Heart right ventricle (tissue), 16 donors: Measurements from ENCODE around the gene OLIG1. TPM values are rescaled to one million over a fixed set of nuclear protein-coding genes. Genes with fewer than 3 reads are reported as not detected.

ENCODE experiments used
- ATAC-seq, 8 donors: fragments of 200-7000 bp; cut with Tn5 transposase; one replicate each; pipeline ENCODE4 v1.9.1; 2020; ENCODE audit warnings: mild to moderate bottlenecking in 8 of 8, moderate library complexity in 8 of 8, moderate number of reproducible peaks in 1 of 8
- DNase-seq, 2 donors: peaks; one replicate each; pipeline ENCODE4 v3.0.0-alpha.2; 2020
- H3K27ac ChIP-seq, 10 donors: fragments of 200-600 bp; sonication (generic) in 2 of 10; one replicate each; pipeline versions ENCODE4 v1.5.0 to v1.8.0; 2020 to 2022; ENCODE audit warnings: mild to moderate bottlenecking in 3 of 10
- H3K27me3 ChIP-seq, 7 donors: fragments of 200-600 bp; one replicate each; pipeline ENCODE4 v1.8.0; 2021 to 2022; ENCODE audit warnings: mild to moderate bottlenecking in 2 of 7
- H3K36me3 ChIP-seq, 9 donors: fragments of 200-600 bp; sonication (generic) in 1 of 9; one replicate each; pipeline versions ENCODE4 v1.5.0 to v1.8.0; 2020 to 2022; ENCODE audit warnings: mild to moderate bottlenecking in 2 of 9
- H3K4me1 ChIP-seq, 9 donors: fragments of 200-600 bp; sonication (generic) in 1 of 9; one replicate each; pipeline versions ENCODE4 v1.5.0 to v1.8.0; 2020 to 2022; ENCODE audit warnings: mild to moderate bottlenecking in 4 of 9
- H3K4me3 ChIP-seq, 10 donors: fragments of 200-600 bp; sonication (generic) in 2 of 10; one replicate each; pipeline versions ENCODE4 v1.5.0 to v1.8.0; 2020 to 2022; ENCODE audit warnings: mild to moderate bottlenecking in 7 of 10, moderate library complexity in 2 of 10
- H3K9me3 ChIP-seq, 11 donors: fragments of 200-600 bp in 10 of 11; sonication (generic) in 2 of 11; one replicate each; pipeline versions ENCODE4 v1.5.0 to v1.8.0; 2013 to 2022; ENCODE audit warnings: mild to moderate bottlenecking in 2 of 11, control low read depth in 1 of 11, moderate library complexity in 1 of 11
- WGBS, 2 donors: extraction: QIAGEN DNeasy Blood & Tissue Kit; methylation state at CpG; one replicate each; pipeline ENCODE4 v1.1.7; 2013; ENCODE audit warnings: inconsistent platforms in 1 of 2; 5-methylcytosine and 5-hydroxymethylcytosine counted together
- intact Hi-C, 10 donors: fragments of 100-400 bp; cut with DNase I; formaldehyde crosslinking; loops; one replicate each; pipeline versions ENCODE4 v1.11.1 to v1.14.2; 2022
- polyA plus RNA-seq, 2 donors: library from polyadenylated mRNA; stranded (reverse); fragments of 200-250 nt; gene quantifications; one replicate each; pipeline ENCODE4 v1.2.3, GENCODE V29; 2013
- total RNA-seq, 10 donors: library from RNA; stranded (reverse); fragmentation: NEBNext Ultra II Directional in 3 of 10; extraction: Animal tissue kit (Norgen Biotek cat#: 25700) in 3 of 10; gene quantifications; one replicate each; pipeline versions ENCODE4 v1.2.1 to v1.2.4, GENCODE V29; 2021 to 2023
- TF ChIP-seq, protein P1 (sequence below), 9 donors: fragments of 200-600 bp; sonication (generic) in 2 of 9; IDR thresholded peaks; one replicate each; pipeline versions ENCODE4 v1.5.0 to v1.8.0; 2021 to 2022; ENCODE audit warnings: antibody characterized with exemption in 9 of 9, mild to moderate bottlenecking in 5 of 9, moderate library complexity in 1 of 9
- donor health status: Arrhythmogenic right ventricular cardiomyopathy.
- donor health status: ischemic (EF 13 %, LVEDD 7.1; RV severe dilation, severe dysfunction).
- donor health status: healthy with polysubstance abuse.
- donor health status: DM: no; HTN: yes; CAD: no.
- donor health status: DM: no; HTN: no; CAD: no.
- donor health status: ischemic (EF 25% LVEDD 6.9; RV normal size, moderate dysfunction).
- donor health status: ischemic (EF 25% LVEDD 5.7; RV mildly dilated, moderate dysfunction).
- donor health status: healthy.
- donor health status: DM: yes; HTN: yes; CAD: no.
- donor health status: Ischemic cardiomyopathy.
- donor health status: ischemic (EF 35%, LVEDD 5.7; RV mildly dilated, moderate dysfunction).
- donor health status: nonischemic (EF 11% LVEDD 7.7; RV severe dilation, severe dysfunction).
- donor health status: DM: yes; HTN: yes; CAD: no.
- donor health status: PGD.
- donor health status: ischemic (EF 29% LVEDD 5.4; RV normal size, mild dysfunction).
- donor health status: nonischemic (EF 23%, LVEDD 6.1; RV moderate dilation, normal function).

The OLIG1 gene
- total and polyA plus RNA-seq, 12 donors: 0.09 to 0.49 (median 0.12) TPM; not detected in 8

DNA sequence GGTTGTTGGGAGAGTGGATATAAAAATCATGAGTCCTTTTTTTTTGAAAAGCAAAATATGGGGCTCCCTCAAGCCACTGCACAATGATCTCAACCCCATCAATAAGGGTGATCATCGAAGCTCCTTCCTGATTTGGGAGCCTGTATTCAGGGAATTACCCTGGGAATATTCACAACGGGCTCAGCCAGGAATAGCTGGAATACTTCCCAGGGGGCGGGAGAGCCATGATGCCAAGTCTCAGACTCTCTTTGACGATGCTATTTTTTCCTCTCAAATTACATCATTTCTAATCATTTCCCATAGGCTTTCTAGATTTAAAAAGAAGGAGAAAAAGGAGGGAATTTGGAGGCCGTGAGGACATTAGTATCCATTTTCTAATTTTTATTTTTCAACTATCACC, 18.4 kb downstream of the OLIG1 start:
- TF ChIP-seq, protein P1, sequence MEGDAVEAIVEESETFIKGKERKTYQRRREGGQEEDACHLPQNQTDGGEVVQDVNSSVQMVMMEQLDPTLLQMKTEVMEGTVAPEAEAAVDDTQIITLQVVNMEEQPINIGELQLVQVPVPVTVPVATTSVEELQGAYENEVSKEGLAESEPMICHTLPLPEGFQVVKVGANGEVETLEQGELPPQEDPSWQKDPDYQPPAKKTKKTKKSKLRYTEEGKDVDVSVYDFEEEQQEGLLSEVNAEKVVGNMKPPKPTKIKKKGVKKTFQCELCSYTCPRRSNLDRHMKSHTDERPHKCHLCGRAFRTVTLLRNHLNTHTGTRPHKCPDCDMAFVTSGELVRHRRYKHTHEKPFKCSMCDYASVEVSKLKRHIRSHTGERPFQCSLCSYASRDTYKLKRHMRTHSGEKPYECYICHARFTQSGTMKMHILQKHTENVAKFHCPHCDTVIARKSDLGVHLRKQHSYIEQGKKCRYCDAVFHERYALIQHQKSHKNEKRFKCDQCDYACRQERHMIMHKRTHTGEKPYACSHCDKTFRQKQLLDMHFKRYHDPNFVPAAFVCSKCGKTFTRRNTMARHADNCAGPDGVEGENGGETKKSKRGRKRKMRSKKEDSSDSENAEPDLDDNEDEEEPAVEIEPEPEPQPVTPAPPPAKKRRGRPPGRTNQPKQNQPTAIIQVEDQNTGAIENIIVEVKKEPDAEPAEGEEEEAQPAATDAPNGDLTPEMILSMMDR (IDR thresholded peaks at IDR 0.05): no peak
- no peak for DNase-seq
- peaks cover 0 to 61% (median 21%) of the 10 kb centered on the region in 7 donors for H3K27me3 ChIP-seq
- no peaks in the 10 kb centered on the region for H3K36me3 ChIP-seq
- no peak overlapping the region for H3K27ac ChIP-seq
- H3K4me3 ChIP-seq: no peak overlapping the region
- ATAC-seq: no peak
- intact Hi-C loops: no loop called here
- H3K4me1 ChIP-seq: peaks cover 0 to 11% (median 0%) of the 10 kb centered on the region in 9 donors
- H3K9me3 ChIP-seq: no peaks in the 10 kb centered on the region
- 39 to 46% methylated on average over 5 of the region's 5 CpGs for WGBS, 2 donors

- TF ChIP-seq, protein P1 (IDR thresholded peaks at IDR 0.05): no peak
- no peak overlapping the region for H3K4me3 ChIP-seq
- ATAC-seq (no peak), DNase-seq (no peak)
- WGBS, 2 donors: 81% methylated on average over 4 of the region's 4 CpGs
- intact Hi-C loops: no loop called here
- H3K4me1 ChIP-seq: peaks cover 0 to 11% (median 0%) of the 10 kb centered on the region in 9 donors
- no peaks in the 10 kb centered on the region for H3K36me3 ChIP-seq
- H3K27ac ChIP-seq: no peak overlapping the region
- H3K9me3 ChIP-seq: no peaks in the 10 kb centered on the region
- H3K27me3 ChIP-seq: peaks cover 0 to 63% (median 27%) of the 10 kb centered on the region in 7 donors
Observed at GRCh38 chr21:33089395-33090119, 19.6 kb downstream of the OLIG1 start.

DNA sequence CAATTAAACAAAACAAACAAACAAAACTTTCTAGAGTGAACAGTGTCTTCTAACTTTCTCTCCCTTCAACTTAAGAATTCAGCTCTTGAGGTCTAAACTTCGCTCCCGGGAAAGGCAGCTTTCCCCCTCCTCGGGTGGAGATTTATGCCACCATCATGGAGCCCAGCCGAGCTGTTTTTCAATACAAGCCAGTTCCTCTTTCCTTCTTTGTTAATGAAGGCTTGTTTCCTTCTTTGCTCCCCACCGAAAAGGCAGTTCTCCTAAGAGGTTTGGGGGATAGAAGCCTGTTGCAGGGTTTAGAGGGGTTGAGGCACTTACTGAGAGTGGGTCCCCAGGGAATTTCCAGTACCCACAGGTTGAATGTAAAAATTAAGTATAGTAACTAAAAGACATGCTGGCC, 26.5 kb downstream of the OLIG1 start:
- Histone ChIP-seq H3K9me3 (no peaks in the 10 kb centered on the region), H3K4me1 (no peaks in the 10 kb centered on the region), H3K27me3 (peaks cover 0 to 70% (median 31%) of the 10 kb centered on the region in 7 donors), H3K27ac (no peak overlapping the region), H3K36me3 (no peaks in the 10 kb centered on the region), H3K4me3 (no peak overlapping the region)
- WGBS, 2 donors: 30 to 35% methylated on average over 5 of the region's 5 CpGs
- ATAC-seq (no peak), DNase-seq (no peak)
- intact Hi-C loops: no loop called here
- TF ChIP-seq, protein P1 (IDR thresholded peaks at IDR 0.05): no peak

GRCh38 chr21:33099131-33099530, 29.2 kb downstream of the OLIG1 start:
- H3K4me1 ChIP-seq: no peaks in the 10 kb centered on the region
- DNase-seq (no peak), ATAC-seq (no peak)
- H3K27me3 ChIP-seq: peaks cover 0 to 69% (median 34%) of the 10 kb centered on the region in 7 donors
- intact Hi-C loops: loop anchor here in 1 of 10 donors (2.0 kb wide), 1 partner anchor 50 kb away; no protein-coding TSS in a partner anchor
- no peaks in the 10 kb centered on the region for H3K36me3 ChIP-seq
- 70 to 81% methylated on average over 7 of the region's 7 CpGs for WGBS, 2 donors
- no peak overlapping the region for H3K27ac ChIP-seq
- H3K9me3 ChIP-seq: no peaks in the 10 kb centered on the region
- no peak overlapping the region for H3K4me3 ChIP-seq
- TF ChIP-seq, protein P1 (IDR thresholded peaks at IDR 0.05): no peak
